ENCODE measurements around the gene ING4. TPM values are rescaled to one million over a fixed set of nuclear protein-coding genes. Genes with fewer than 3 reads are reported as not detected.

Gene ING4
- total and polyA plus RNA-seq, 5 donors from 2014 or later = 34.6 to 90.6 (median 80.8) TPM

DNA sequence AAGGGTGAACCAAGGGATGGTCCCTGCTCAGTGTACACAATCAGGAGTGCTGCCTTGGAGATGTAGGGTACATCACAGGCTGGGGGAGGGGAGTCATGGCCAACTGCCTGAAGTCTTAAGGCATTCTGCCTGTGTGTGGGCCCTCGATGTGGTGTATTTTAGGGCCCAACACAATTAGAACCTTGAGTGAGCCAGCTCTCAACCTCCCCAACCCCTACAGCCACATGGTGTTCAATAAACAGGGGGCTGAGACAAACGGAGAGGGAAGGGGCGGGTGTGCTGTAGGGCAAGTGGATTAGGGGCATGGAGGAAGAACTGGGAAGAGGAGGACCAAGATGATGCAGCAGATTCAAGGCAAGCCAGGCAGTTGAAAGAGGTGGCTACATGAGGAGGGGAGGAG is 47.1 kb downstream of the ING4 start:
- H3K4me1 ChIP-seq (ENCODE audit: control insufficient read depth, insufficient read depth, low read length, poor library complexity, severe bottlenecking) = peaks cover 34% of the 10 kb centered on the region
- DNase-seq (no peak), ATAC-seq (ENCODE audit: low read depth in 2 of 2) (no peak)
- H3K27me3 ChIP-seq (ENCODE audit: control insufficient read depth, insufficient read depth, low read length) = no peaks in the 10 kb centered on the region
- H3K4me1 Mint-ChIP-seq = peaks cover 14 to 58% (median 34%) of the 10 kb centered on the region in 4 donors
- peak overlapping the region; percentile 43 to 84 (median 65) for H3K27ac Mint-ChIP-seq
- no peaks in the 10 kb centered on the region for H3K9me3 ChIP-seq (ENCODE audit: control insufficient read depth in 2 of 2, low read length in 2 of 2)
- peaks cover 4% of the 10 kb centered on the region for H3K36me3 Mint-ChIP-seq
- peak overlapping the region in 1 of 4 donors; percentile 34 for H3K4me3 Mint-ChIP-seq
- H3K9me3 Mint-ChIP-seq = peaks cover 0 to 1% (median 0%) of the 10 kb centered on the region in 7 donors
- no peaks in the 10 kb centered on the region for H3K36me3 ChIP-seq (ENCODE audit: control insufficient read depth, insufficient read depth, low read length)
- H3K4me3 ChIP-seq (ENCODE audit: low read depth, low read length) = no peak overlapping the region
- no peak overlapping the region for H3K27ac ChIP-seq (ENCODE audit: insufficient read depth, low read length, poor library complexity, severe bottlenecking)
- H3K27me3 Mint-ChIP-seq = no peaks in the 10 kb centered on the region

GRCh38 chr12:6614513-6615172 is 48.3 kb downstream of the ING4 start:
- Histone ChIP-seq H3K4me1 (ENCODE audit: control insufficient read depth, insufficient read depth, low read length, poor library complexity, severe bottlenecking) (peaks cover 30% of the 10 kb centered on the region), H3K27me3 (ENCODE audit: control insufficient read depth, insufficient read depth, low read length) (no peaks in the 10 kb centered on the region), H3K9me3 (ENCODE audit: control insufficient read depth in 2 of 2, low read length in 2 of 2) (no peaks in the 10 kb centered on the region), H3K36me3 (ENCODE audit: control insufficient read depth, insufficient read depth, low read length) (no peaks in the 10 kb centered on the region), H3K27ac (ENCODE audit: insufficient read depth, low read length, poor library complexity, severe bottlenecking) (peak overlapping the region; percentile 1), H3K4me3 (ENCODE audit: low read depth, low read length) (no peak overlapping the region)
- H3K27ac Mint-ChIP-seq = peak overlapping the region; percentile 3 to 91 (median 32)
- DNase-seq = no peak
- H3K4me1 Mint-ChIP-seq = peaks cover 14 to 64% (median 36%) of the 10 kb centered on the region in 4 donors
- peaks cover 4% of the 10 kb centered on the region for H3K36me3 Mint-ChIP-seq
- peak overlapping the region in 3 of 4 donors; percentile 33 to 59 (median 33) for H3K4me3 Mint-ChIP-seq
- ATAC-seq (ENCODE audit: low read depth in 2 of 2) = no peak
- H3K27me3 Mint-ChIP-seq = no peaks in the 10 kb centered on the region
- peaks cover 0 to 1% (median 0%) of the 10 kb centered on the region in 7 donors for H3K9me3 Mint-ChIP-seq

DNA sequence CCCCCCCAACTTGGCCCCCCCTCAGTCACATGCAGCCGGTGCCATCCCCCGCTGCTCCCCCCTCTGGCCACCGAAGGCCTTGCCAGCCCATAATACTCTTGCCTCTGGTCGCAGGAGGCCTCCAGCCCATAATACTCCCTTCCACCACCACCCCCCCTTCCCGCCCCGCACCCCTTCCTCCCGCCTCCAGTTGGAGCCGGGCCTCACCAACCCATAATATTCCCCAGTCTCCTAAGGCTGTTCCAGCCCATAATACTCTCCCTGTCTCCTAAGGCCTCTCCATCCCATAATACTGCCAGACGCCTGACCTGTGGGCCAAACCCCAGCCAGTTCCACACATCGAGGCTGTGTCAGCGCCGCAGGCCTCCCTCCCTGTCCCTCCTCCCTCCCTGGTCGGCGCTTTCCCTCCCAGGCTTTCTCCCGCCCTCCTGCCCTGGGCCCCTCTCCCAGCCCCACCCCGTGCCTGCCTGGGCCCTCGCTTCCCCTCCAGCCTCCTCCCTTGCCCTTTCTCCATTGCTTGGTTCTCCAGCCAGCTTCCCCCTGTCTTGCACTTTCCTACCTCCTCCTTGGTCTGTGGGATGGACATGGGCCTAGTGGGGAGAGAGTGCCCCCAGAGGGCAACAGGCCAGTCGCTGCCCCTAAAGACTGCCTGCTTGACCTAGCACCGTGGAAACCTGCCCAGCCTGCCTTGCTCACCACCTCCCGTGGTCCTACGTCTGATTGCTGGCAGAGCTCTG is 49.0 kb downstream of the ING4 start:
- no peak overlapping the region for H3K4me3 ChIP-seq (ENCODE audit: low read depth, low read length)
- no peaks in the 10 kb centered on the region for H3K36me3 ChIP-seq (ENCODE audit: control insufficient read depth, insufficient read depth, low read length)
- H3K4me1 ChIP-seq (ENCODE audit: control insufficient read depth, insufficient read depth, low read length, poor library complexity, severe bottlenecking) = peaks cover 30% of the 10 kb centered on the region
- H3K4me1 Mint-ChIP-seq = peaks cover 14 to 63% (median 36%) of the 10 kb centered on the region in 4 donors
- H3K36me3 Mint-ChIP-seq = peaks cover under 1% of the 10 kb centered on the region
- no peaks in the 10 kb centered on the region for H3K27me3 Mint-ChIP-seq
- H3K27me3 ChIP-seq (ENCODE audit: control insufficient read depth, insufficient read depth, low read length) = no peaks in the 10 kb centered on the region
- DNase-seq (peak in 2 of 3 donors; percentile 29 to 69), ATAC-seq (ENCODE audit: low read depth in 2 of 2) (peak; percentile 22 to 28)
- peaks cover 0 to 1% (median 0%) of the 10 kb centered on the region in 7 donors for H3K9me3 Mint-ChIP-seq
- no peaks in the 10 kb centered on the region for H3K9me3 ChIP-seq (ENCODE audit: control insufficient read depth in 2 of 2, low read length in 2 of 2)
- peak overlapping the region in 3 of 4 donors; percentile 23 to 59 (median 33) for H3K4me3 Mint-ChIP-seq
- H3K27ac ChIP-seq (ENCODE audit: insufficient read depth, low read length, poor library complexity, severe bottlenecking) = no peak overlapping the region
- peak overlapping the region; percentile 3 to 91 (median 32) for H3K27ac Mint-ChIP-seq

DNA sequence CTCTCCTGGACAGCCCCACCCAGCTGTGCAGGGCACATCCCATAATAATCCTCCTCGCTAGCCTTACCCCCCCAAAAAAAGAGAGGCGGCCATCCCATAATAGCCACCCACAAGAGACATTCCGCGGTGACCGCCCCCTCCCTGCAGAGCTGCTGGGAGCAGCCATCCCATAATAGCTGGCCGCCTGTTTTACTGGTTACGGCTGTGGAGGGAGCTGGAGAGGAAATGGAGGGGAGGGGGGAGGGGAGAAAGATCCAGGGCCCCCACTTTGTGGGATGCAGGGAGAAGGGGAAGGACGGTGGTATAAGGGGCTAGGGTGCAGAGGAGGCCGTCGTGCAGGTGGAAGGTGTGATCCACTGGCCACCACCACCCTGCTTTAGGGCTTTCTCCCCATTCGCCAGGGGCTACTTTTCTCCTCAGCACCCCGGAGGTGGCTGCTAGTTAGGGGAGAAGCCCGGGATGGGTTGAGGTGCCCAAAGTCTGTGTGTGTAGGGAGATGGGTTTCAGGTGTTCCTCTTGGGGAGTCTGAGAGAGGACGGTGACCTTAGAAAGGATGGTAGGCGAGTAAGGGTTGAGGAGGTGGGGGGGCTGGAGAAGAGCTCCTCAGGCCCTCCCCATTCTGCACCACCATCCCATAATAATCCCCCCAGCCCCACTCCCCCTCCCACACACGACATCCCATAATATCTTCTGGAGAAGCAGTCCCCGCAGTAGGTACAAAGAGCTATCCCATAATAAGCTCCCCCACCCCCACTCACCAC is 49.7 kb downstream of the ING4 start:
- peaks cover 14 to 63% (median 35%) of the 10 kb centered on the region in 4 donors for H3K4me1 Mint-ChIP-seq
- no peaks in the 10 kb centered on the region for H3K27me3 Mint-ChIP-seq
- no peak for ATAC-seq (ENCODE audit: low read depth in 2 of 2)
- H3K27ac ChIP-seq (ENCODE audit: insufficient read depth, low read length, poor library complexity, severe bottlenecking) = peak overlapping the region; percentile 59
- H3K9me3 ChIP-seq (ENCODE audit: control insufficient read depth in 2 of 2, low read length in 2 of 2) = no peaks in the 10 kb centered on the region
- H3K9me3 Mint-ChIP-seq = peaks cover 0 to 1% (median 0%) of the 10 kb centered on the region in 7 donors
- H3K36me3 ChIP-seq (ENCODE audit: control insufficient read depth, insufficient read depth, low read length) = no peaks in the 10 kb centered on the region
- no peak overlapping the region for H3K4me3 ChIP-seq (ENCODE audit: low read depth, low read length)
- no peaks in the 10 kb centered on the region for H3K36me3 Mint-ChIP-seq
- H3K27me3 ChIP-seq (ENCODE audit: control insufficient read depth, insufficient read depth, low read length) = no peaks in the 10 kb centered on the region
- peaks cover 31% of the 10 kb centered on the region for H3K4me1 ChIP-seq (ENCODE audit: control insufficient read depth, insufficient read depth, low read length, poor library complexity, severe bottlenecking)
- DNase-seq = peak in 1 of 3 donors; percentile 72
- H3K4me3 Mint-ChIP-seq = no peak overlapping the region
- peak overlapping the region in 2 of 3 donors; percentile 62 to 89 for H3K27ac Mint-ChIP-seq

- Histone ChIP-seq H3K9me3 (ENCODE audit: control insufficient read depth in 2 of 2, low read length in 2 of 2) (no peaks in the 10 kb centered on the region), H3K4me3 (ENCODE audit: low read depth, low read length) (no peak overlapping the region), H3K36me3 (ENCODE audit: control insufficient read depth, insufficient read depth, low read length) (no peaks in the 10 kb centered on the region), H3K4me1 (ENCODE audit: control insufficient read depth, insufficient read depth, low read length, poor library complexity, severe bottlenecking) (peaks cover 36% of the 10 kb centered on the region), H3K27ac (ENCODE audit: insufficient read depth, low read length, poor library complexity, severe bottlenecking) (peak overlapping the region; percentile 59), H3K27me3 (ENCODE audit: control insufficient read depth, insufficient read depth, low read length) (no peaks in the 10 kb centered on the region)
- DNase-seq (no peak), ATAC-seq (ENCODE audit: low read depth in 2 of 2) (no peak)
- peak overlapping the region; percentile 62 to 96 (median 93) for H3K27ac Mint-ChIP-seq
- H3K9me3 Mint-ChIP-seq = peaks cover 0 to 1% (median 0%) of the 10 kb centered on the region in 7 donors
- H3K27me3 Mint-ChIP-seq = no peaks in the 10 kb centered on the region
- H3K36me3 Mint-ChIP-seq = no peaks in the 10 kb centered on the region
- peaks cover 14 to 59% (median 31%) of the 10 kb centered on the region in 4 donors for H3K4me1 Mint-ChIP-seq
- peak overlapping the region; percentile 2 to 81 (median 74) for H3K4me3 Mint-ChIP-seq
Measured at GRCh38 chr12:6612652-6613014, 50.3 kb downstream of the ING4 start.

GRCh38 chr12:6612247-6612646 is 50.7 kb downstream of the ING4 start:
- Histone ChIP-seq H3K27me3 (ENCODE audit: control insufficient read depth, insufficient read depth, low read length) (no peaks in the 10 kb centered on the region), H3K36me3 (ENCODE audit: control insufficient read depth, insufficient read depth, low read length) (no peaks in the 10 kb centered on the region), H3K9me3 (ENCODE audit: control insufficient read depth in 2 of 2, low read length in 2 of 2) (no peaks in the 10 kb centered on the region), H3K4me1 (ENCODE audit: control insufficient read depth, insufficient read depth, low read length, poor library complexity, severe bottlenecking) (peaks cover 37% of the 10 kb centered on the region), H3K4me3 (ENCODE audit: low read depth, low read length) (peak overlapping the region; percentile 64), H3K27ac (ENCODE audit: insufficient read depth, low read length, poor library complexity, severe bottlenecking) (peak overlapping the region; percentile 59)
- H3K9me3 Mint-ChIP-seq = peaks cover 0 to 1% (median 0%) of the 10 kb centered on the region in 7 donors
- peak; percentile 34 to 86 (median 51) for DNase-seq
- H3K4me1 Mint-ChIP-seq = peaks cover 14 to 57% (median 29%) of the 10 kb centered on the region in 4 donors
- ATAC-seq (ENCODE audit: low read depth in 2 of 2) = peak; percentile 19 to 39
- H3K27ac Mint-ChIP-seq = peak overlapping the region; percentile 62 to 96 (median 93)
- H3K4me3 Mint-ChIP-seq = peak overlapping the region; percentile 2 to 81 (median 74)
- no peaks in the 10 kb centered on the region for H3K27me3 Mint-ChIP-seq
- H3K36me3 Mint-ChIP-seq = no peaks in the 10 kb centered on the region

DNA sequence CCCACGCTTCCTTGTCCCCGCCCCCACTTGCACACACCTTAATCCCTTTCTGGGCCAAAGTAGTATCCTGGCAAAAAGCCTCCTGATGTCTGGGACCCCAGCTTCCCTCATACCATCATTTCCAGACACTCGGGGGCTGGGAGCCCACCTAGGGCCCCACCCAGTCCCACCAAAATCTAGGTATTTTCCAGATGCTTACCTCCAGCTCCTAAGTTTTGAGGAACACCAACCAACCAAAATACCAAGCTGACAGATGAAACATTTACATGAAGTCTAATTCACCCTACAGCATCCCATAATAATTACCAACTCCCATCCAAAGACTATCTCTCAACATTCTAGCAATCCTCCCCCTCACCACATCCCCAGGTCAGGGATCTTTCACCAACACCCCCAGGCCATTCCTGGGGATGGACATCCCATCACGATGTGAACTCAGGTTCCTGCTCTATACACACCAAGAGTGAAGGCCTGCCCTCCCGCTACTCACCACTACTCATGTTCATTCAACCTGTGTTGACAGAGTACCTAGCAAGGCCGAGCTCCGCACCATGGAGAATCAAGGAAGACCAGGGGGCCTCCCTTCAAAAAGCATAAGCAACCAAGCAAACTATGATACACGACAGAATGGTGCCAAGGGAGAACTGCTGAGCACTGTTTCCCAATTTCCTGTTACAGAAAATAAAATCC is 54.2 kb downstream of the ING4 start:
- peak overlapping the region; percentile 96 for H3K27ac ChIP-seq (ENCODE audit: insufficient read depth, low read length, poor library complexity, severe bottlenecking)
- Mint-ChIP-seq H3K9me3 (peaks cover 0 to 3% (median 0%) of the 10 kb centered on the region in 7 donors), H3K4me1 (peaks cover 14 to 57% (median 36%) of the 10 kb centered on the region in 4 donors), H3K36me3 (peaks cover 5% of the 10 kb centered on the region), H3K27ac (no peak overlapping the region), H3K27me3 (peaks cover 4% of the 10 kb centered on the region), H3K4me3 (no peak overlapping the region)
- no peaks in the 10 kb centered on the region for H3K36me3 ChIP-seq (ENCODE audit: control insufficient read depth, insufficient read depth, low read length)
- no peaks in the 10 kb centered on the region for H3K27me3 ChIP-seq (ENCODE audit: control insufficient read depth, insufficient read depth, low read length)
- H3K9me3 ChIP-seq (ENCODE audit: control insufficient read depth in 2 of 2, low read length in 2 of 2) = no peaks in the 10 kb centered on the region
- H3K4me3 ChIP-seq (ENCODE audit: low read depth, low read length) = no peak overlapping the region
- DNase-seq (peak; percentile 38 to 59 (median 52)), ATAC-seq (ENCODE audit: low read depth in 2 of 2) (no peak)
- peaks cover 58% of the 10 kb centered on the region for H3K4me1 ChIP-seq (ENCODE audit: control insufficient read depth, insufficient read depth, low read length, poor library complexity, severe bottlenecking)
